GM18861 (cell line): ENCODE results near the gene NUDT3.
"Not testable (repeated sequence)": the region's sequence is repeated elsewhere in the genome, so short reads cannot be mapped to it uniquely, and the experiment has no call there.

ENCODE experiments used
- ATAC-seq: cut with Tn5 transposase; IDR thresholded peaks from one replicate; pipeline ENCODE4 v1.9.1; 2021; ENCODE audit not compliant: unreplicated experiment

Gene NUDT3

DNA sequence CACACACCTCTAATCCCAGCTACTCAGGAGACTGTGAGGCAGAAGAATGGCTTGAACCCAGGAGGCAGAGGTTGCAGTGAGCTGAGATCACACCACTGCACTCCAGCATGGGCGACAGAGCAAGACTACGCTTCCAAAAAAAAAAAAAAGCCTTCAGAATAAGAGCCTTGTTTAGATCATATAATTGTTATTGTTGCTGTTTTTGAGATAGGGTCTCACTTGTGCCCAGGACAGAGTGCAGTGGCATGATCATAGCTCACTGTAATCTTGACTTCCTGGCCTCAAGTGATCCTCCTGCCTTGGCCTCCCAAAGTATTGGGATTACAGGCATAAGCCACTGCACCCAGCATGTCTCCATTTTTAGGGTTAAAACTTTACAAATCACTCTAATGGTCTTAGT lies 68.2 kb downstream of the NUDT3 start:
- ATAC-seq = not testable (repeated sequence)

DNA sequence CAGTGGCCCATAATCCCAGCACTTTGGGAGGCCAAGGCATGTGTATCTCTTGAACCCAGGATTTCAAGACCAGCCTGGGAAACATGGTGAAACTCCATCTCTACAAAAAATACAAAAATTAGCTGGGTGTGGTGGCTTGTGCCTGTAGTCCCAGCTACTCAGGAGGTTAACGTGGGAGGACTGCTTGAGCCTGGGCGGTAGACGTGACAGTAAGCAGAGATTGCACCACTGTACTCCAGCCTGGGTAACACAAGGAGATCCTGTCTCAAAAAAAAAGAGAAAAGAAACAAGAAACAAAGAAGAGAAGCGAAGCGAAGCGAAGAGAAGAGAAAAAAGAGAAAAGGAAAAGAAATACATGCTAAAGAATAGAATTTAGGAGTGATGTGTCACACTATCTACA lies 69.2 kb downstream of the NUDT3 start:
- ATAC-seq = no peak

DNA sequence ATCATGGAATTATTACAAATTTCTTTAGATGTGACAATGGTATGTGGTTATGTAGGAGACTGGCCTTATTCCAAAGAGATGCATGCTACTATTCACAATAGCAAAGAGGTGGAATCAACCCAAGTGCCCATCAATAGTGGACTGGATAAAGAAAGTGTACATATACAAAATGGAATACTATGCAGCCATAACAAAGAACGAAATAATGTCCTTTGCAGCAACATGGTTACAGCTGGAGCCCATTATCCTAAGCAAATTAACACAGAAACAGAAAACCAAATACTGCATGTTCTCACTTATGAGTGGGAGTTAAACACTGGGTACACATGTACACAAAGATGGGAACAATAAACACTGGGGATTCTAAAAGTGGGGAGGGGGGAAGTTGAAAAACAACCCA lies 69.7 kb downstream of the NUDT3 start:
- ATAC-seq = no peak

DNA sequence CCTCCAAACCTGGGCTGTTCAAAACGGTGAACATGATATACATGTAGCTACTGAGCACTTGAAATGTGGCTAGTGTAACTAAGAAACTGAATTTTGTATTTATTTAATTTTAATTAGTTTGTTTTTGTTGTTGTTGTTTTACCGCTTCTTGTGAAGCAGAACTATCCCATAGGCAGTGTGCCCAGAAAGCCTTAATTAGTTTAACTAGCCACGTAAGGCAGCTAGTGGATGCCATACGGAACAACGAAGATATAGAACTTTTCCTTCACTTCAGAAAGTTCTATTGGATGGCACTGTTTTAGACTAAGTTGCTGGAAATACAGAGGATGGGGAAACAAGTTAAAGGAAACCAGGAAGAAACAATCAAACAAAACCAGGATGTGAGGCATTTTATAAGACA lies 70.6 kb downstream of the NUDT3 start:
- no peak for ATAC-seq

DNA sequence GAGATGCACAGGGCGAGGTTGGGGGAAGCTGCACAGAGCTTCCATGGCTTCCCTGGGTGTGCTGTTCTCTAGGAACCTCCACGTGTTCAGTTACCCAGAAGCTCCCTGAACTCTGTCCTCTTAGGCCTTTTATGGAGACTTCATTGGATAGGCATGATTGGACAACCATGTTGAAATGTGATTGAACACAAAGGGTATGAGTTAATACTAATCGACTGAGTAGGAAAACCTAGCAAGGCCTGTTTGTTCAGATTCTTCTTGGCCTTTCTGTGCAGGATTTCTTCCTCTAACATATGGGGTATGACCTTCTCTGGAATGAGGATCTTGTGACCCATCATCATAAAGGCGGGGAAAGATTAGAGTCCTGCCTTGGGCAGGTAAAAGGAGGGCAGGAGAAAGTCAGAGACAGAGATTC lies 73.0 kb downstream of the NUDT3 start:
- no peak for ATAC-seq

DNA sequence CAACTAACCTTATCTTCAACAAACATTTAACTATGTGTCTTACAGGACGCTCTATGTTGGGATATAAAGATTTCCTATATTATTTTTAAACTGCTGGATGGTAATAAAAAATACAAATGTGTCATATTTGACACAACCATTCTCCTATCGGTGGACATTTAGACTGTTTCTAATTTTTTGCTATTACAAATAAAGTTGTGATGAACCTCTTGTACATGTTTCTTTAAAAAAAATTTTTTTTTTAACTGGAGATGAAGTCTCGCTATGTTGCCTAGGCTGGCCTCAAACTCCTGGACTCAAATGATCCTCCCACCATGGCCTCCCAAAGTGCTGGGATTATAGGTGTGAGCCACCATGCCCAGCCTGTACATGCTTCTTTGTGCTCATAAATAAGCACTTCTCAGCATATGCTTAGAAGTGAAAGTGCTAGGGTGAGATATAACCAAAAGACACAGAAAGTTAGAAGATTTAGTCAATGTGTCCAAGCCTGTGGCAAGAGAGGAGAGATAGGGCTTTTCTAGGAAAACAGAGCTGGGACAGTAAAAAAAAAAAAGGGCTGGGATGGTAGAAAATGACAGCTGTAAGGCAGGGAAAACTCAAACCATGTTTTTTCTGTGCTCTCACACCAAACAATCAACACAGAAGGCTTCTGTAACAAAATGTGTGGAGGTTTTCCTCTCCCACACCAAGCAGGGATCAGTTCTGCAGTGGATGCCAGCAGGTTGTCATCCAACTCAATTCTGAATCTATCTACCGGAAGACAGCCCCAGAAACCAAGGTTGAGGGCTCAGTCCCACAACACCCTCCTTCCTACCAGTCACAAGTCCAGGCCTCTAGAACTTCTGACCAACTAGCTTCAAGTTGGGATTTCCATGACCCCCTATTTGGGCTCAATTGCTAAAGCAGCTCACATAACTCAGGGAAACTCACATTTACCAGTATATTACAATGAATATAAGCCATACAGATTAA lies 73.7 kb downstream of the NUDT3 start:
- ATAC-seq = no peak

DNA sequence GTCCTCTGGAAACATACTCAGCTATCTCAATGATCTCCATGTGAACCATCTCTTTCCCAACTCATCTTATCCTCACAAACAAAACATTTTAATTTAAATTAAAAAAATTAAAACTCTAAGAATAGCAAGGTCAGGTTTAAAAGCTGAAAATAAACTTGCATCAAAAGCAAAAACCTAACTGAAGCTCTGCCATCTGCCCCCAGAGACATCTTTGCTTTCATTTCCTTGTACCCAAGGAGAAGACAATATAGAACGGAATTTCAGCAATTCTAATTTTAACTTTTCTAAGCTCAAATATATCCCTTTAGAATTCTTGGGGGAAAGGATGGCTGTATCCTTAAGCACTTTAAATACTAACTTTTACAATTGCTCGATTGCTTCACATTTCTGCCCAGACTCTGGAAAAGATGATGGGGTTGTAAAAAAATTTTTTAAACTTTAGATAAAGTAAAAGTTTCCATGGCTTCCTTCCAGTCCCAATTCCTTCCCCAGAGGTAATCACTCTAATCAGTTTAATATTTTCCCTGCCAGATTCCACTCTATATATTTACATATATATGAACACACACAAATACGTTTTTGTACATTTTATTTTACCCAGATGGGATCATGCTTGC lies 74.5 kb downstream of the NUDT3 start:
- ATAC-seq = no peak

DNA sequence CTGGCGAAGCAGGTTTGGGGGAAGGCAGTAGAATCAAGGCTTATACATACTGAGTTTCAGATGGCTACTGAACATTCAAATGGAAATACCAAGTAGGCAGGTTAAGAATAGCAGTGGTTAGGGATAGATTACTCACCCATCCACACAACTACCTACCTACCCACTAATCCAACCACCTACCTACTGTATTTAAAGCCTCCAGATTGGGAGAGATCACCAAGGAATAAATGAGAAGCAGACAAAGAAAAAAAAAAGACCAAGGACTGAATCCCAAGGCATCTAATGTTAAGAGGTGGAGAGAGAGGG lies 75.3 kb downstream of the NUDT3 start:
- no peak for ATAC-seq

DNA sequence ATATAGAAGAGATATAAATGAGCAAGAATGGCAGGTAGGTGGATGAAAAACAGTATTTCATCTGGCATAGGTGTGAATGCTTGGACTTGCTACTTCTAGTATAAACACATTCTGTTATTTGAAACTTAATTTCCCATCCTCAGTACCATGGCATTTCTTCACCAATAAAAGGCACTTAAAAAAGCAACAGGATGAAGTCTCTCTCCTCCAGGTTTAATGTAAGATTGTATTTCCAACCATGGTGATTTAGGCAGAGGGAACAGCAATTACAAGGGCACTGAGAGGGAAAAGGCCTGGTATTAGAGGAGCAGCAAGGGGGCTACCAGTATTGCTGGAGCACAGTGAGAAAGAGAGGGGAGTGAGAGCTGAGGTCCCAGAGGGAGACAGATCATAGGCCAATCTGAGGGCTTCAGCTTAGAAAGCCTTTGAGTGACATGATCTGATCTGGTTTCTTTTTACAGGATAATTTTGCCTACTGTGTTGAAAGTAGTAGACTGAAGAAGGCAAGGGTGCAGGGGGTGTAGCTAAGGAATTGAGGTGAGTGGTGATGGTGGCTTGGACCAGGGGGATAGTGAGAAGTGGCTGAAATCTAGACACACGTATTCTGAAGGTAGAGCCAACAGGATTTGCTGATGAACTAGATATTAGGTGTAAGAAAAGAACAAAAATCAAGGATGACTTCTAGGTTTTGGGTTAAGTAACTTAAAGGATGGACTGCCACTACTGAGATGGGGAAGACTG lies 75.9 kb downstream of the NUDT3 start:
- ATAC-seq = no peak

DNA sequence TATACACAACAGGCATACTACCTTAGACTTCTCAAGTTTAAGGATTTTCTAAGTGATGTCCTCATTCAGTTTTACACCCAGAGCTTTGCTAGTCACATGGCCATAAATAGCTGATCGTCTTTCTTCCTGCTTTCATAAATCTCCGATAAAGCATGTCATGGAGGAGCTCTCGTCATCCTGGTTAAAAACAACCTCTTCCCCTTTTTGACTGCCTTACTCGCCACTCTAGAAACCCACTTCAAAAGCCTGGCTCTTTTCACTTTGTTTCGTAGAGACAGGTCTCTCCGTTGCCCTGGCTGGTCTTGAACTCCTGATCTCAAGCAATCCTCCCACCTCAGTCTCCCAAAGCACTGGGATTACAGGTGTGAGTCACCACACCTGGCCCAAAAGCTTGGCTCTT lies 76.7 kb downstream of the NUDT3 start:
- no peak for ATAC-seq

DNA sequence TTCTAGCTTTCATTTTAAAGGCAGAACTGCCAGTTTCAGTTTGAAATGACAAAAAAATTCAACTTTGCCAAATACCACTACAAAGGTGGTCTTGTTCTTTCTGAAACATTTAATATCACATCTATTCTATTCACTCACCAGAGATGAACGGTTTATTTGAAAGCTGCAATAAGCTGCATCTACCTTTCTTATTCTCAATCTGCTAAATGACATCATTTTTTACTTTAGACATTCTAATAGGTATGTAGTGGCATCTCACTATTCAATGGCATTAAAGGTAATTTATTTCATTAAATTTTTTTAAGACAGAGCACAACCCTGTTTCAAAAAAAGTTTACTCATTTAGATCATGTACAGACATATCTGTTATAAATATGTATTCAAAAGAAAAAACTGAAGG lies 77.2 kb downstream of the NUDT3 start:
- ATAC-seq = no peak

DNA sequence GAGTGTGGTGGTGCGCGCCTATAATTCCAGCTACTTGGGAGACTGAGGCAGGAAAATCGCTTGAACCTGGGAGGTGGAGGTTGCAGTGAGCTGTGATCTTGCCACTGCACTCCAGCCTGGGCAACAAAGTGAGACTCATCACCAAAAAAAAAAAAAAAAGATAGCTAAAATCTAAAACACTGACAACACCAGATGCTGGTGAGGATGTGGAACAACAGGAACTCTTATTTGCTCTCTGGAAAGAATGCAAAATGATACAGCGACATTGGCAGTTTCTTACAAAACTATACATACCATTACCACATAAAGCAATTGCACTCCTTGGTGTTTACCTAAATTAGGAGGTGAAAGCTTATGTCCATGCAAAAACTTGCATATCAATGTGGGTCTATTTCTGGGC lies 80.2 kb downstream of the NUDT3 start:
- ATAC-seq = no peak

DNA sequence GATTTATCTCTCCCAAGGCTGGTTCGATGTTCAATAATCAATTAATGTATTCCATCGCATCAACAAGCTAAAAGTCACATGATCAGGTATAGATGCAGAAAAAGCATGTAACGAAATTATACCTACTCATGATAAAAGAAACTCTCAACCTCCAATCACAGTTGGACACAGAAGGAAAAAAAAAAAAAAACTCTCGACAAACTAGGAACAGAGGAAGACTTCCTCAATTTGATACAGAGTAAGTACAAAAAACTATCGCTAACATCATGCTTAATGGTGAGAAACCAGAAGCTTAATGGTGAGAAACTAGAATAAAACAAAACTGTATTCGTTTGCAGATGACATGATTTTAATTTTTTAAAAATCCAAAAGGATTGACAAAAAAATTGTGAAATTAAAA lies 81.7 kb downstream of the NUDT3 start:
- no peak for ATAC-seq

DNA sequence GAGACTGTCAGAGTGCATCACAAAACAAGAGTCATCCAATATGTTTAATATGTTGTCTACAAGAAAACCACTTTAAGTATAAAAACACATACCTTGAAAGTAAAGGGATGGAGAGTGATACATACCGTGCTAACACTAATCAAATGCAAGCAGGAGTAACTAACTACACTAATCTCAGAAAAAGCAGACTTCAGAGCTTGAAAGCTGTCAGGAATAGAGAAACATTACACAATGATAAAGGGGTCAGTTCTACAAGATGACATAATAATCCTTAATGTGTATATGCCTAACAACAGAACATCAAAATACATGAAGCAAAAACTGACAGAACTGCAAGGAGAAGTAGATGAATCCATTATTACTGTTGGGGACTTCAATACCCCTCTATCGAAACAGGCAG lies 84.0 kb downstream of the NUDT3 start:
- no peak for ATAC-seq

DNA sequence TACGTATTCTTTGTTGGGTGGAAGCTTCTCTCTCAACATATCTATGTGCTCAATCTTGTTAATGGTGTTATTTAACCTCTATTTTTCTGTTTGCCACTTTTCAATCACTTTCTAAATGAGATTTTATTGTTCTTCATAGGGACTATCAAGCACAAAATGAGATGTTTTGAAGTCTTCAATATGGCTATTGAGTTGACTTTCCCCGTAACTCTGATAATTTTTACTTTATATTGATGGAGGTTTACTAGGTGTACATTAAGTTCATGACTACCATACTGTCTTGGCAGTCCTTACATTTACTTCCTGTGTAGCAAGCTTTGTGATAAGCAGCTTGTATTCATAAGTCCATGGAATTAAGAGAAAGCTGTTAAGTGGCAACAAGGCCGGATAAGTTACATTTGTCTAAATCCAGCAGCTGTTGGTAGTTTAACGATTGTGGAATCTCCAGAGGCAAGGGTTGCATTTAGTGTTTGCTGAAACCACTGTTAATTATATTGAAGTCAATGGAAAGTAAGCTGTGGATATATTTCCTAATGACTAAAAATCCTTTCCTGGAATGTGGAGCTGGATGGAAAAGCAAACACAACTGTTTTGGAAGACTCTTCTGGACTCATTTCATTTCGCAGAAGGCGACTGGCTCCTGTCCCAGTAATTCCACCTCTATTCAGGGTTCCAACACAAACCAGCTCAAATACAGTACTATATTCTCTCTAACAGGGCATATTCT lies 86.3 kb downstream of the NUDT3 start:
- no peak for ATAC-seq

DNA sequence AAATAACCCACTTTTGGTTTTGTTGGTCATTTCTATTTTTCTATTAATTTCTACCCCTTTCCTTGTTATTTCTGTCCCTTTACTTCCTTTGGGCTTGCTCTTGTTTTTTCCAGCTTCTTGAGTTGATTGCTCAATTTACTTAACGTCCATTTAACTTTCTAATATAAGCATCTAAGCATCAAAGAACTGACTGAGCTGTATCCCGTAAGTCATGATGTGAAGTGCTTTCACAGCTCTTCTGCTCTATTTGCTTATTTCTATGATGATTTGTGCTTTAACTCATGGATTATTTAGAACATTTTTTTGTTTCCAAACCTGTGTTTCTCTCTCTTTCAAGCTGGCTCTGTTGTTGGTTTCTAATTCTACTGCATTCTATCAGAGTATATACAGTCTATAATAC lies 87.0 kb downstream of the NUDT3 start:
- no peak for ATAC-seq

DNA sequence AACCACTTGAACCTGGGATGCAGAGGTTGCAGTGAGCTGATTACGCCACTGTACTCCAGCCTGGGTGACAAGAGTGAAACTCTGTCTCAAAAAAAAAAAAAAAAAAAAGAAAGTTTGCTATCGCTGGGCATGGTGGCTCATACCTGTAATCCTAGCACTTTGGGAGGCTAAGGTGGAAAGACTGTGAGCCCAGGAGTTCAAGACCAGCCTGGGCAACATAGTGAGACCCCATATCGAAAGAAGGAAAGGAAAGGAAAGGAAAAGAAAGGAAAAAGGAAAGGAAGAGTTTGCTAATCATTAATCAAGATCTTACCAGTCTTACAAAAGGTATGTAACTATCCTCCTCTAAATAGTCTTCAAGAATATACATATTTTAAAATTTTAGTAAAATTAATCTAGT lies 88.3 kb downstream of the NUDT3 start:
- no peak for ATAC-seq

DNA sequence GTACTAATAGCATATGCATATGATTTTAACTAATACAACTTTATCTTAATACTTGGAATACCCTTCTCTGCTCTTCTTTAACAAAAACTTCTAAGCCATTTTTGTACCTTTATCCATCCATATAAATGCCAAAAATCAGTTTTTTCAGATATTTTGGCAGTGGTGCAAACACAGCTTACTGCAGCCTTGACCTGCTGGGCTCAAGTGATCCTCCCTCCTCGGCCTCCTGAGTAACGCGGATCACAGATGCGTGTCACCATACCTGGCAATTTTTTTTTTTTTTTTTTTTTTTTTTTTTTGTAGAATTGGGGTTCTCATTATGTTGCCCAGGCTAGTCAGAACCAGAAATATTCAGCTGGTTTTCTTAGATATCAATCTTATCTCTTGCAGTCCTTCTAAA lies 89.5 kb downstream of the NUDT3 start:
- no peak for ATAC-seq

DNA sequence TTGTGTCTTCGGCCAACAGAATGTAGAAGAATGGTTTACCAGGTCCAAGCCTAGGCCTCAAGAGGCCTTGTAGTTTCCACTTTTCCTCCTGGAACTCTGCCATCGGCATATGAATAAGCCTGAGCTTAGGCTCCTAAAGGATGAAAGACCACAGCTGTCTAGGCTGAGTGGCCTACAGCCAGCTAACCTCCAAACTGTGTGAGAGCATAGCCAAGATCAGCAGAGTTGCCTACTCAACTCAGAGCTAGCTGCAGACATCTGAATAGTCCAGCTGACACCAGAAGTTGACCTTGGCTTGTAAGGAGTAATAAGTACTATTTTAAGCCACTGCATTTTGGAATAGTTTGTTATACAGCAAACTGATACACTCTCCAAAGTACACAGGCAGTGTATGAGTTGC lies 91.1 kb downstream of the NUDT3 start:
- ATAC-seq = no peak

DNA sequence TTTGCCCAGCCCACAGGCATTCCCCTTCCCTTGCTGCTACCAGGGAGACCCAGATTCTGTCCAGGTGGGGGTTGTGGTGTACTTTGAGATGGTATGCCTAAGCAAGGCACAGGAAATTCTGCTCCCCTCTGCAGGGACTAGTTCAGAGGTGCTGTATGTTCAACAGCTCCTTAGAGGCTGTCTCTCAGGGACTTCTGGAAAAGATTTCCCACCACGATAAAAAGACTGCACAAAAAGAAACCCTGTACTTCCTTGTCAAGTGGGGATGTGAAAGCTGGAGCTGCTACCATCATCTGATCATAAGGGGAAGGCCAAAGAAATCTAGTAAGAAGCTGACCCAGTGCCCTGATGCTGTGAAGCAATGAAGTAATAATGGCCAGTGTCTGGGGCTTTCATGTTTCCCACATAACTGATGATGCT lies 92.1 kb downstream of the NUDT3 start:
- ATAC-seq = no peak

DNA sequence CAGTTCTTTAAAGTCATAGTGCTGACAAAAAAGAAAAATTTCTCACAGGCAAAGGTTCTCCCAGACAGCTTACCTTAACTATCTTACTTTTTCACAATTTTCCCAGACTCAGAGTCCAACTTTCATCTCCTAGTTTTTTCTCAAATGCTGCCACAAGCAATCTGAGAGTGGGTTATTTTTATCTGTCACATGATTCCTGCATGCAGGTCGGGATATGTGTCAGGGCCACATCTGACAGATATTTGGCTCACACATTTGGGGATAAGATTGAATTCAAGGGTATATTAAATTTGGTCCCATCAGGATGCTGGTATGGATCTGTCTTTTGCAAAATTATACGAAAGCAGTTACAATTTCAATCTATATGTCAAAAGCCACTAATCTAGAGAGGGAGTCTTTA lies 93.5 kb downstream of the NUDT3 start:
- no peak for ATAC-seq
